ENCODE results near the gene PDS5B. TPM values are rescaled to one million over a fixed set of nuclear protein-coding genes. Genes with fewer than 3 reads are reported as not detected.

Gene PDS5B
- total and polyA plus RNA-seq, 2 of the 8 experiments (the other 6 are each of a cell fraction or from before 2014, with no cell fraction given): 5.5 to 54.6 TPM

DNA sequence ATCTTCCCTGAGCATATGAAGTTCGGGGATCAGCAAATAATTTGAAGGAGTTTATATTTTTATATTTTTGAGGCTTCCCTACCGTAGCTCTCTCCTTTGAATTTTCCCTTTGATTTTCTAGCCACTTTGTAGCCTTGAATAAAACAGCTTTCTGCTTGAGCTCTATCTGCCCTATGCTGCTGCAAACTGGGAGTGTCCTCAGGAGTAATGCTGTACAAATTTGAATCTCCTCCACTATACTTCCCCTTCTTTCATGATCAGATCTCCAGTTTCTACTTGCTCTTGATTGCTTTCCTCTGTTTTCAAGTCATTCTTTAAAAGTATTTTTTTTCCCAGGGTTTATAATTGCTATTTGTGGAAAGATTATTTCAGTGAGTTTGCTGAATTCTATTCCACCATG is 14.6 kb downstream of the PDS5B start:
- H3K9me3 ChIP-seq (ENCODE audit: insufficient read depth in 2 of 2, low read depth in 1 of 2, low read length in 1 of 2): peaks cover 0 to 3% of the 10 kb centered on the region in 2 experiments; a peak in 1 of 4 replicates
- no peaks in the 10 kb centered on the region; the same call in 1 of the 2 replicates for H3K79me1 ChIP-seq (ENCODE audit: low read depth, low read length)
- POLR2A ChIA-PET (ENCODE audit: partially characterized antibody): no interaction called here
- H3K27ac ChIP-seq (ENCODE audit: low read depth, low read length): no peak overlapping the region
- no peak overlapping the region for H3K4ac ChIP-seq (replicated peaks; ENCODE audit: insufficient read length, low read depth, low read length)
- no peak overlapping the region for H2BK20ac ChIP-seq (ENCODE audit: low read length)
- H4K20me1 ChIP-seq (replicated peaks in 1 of 2; ENCODE audit: control insufficient read depth in 1 of 2, insufficient read depth in 2 of 2, low read length in 2 of 2): no peaks in the 10 kb centered on the region
- H2AK5ac ChIP-seq (ENCODE audit: low read depth, low read length): no peak overlapping the region
- no peak overlapping the region for H2BK12ac ChIP-seq (ENCODE audit: low read depth, low read length)
- no peak overlapping the region for H3K4me3 ChIP-seq (ENCODE audit: extremely low read depth in 1 of 4, insufficient read depth in 2 of 4, low read depth in 3 of 4, low read length in 4 of 4)
- H2BK15ac ChIP-seq (ENCODE audit: low read length): no peak overlapping the region
- no peak overlapping the region for H4K5ac ChIP-seq (ENCODE audit: insufficient read length, low read depth, low read length)
- no peak overlapping the region for H4K8ac ChIP-seq (ENCODE audit: extremely low read depth, insufficient read depth, low read length)
- H3K9ac ChIP-seq (replicated peaks in 1 of 4; ENCODE audit: extremely low read depth in 1 of 4, low read depth in 3 of 4, low read length in 3 of 4): no peak overlapping the region
- no peak overlapping the region for H4K91ac ChIP-seq (replicated peaks; ENCODE audit: insufficient read length, low read length)
- no peaks in the 10 kb centered on the region for H3K23me2 ChIP-seq (ENCODE audit: low read depth, low read length)
- H3K4me2 ChIP-seq (ENCODE audit: insufficient read depth in 1 of 2, low read depth in 2 of 2, low read length in 2 of 2): no peak overlapping the region
- H2BK5ac ChIP-seq (ENCODE audit: low read depth, low read length): no peak overlapping the region
- no peak overlapping the region for H3K23ac ChIP-seq (ENCODE audit: insufficient read length)
- H3K79me2 ChIP-seq (ENCODE audit: control insufficient read depth in 1 of 2, insufficient read depth in 2 of 2, low read length in 2 of 2): peaks cover 3 to 82% of the 10 kb centered on the region in 2 experiments; a peak in 3 of 4 replicates
- H3K56ac ChIP-seq (replicated peaks; ENCODE audit: insufficient read length, low read depth, low read length): no peak overlapping the region
- H3K4me1 ChIP-seq (replicated peaks in 1 of 4; ENCODE audit: control insufficient read depth in 3 of 4, insufficient read depth in 4 of 4, low read length in 3 of 4): no peaks in the 10 kb centered on the region
- WGBS, 2 experiments (ENCODE audit: extremely low coverage in 1 of 2, insufficient coverage in 1 of 2, insufficient read length in 1 of 2, insufficient replicate concordance in 2 of 2, low coverage in 1 of 2, low lambda C conversion rate in 2 of 2, missing lambda C conversion rate in 1 of 2): 81% methylated on average over 2 of the region's 2 CpGs; no CpG with 5 or more reads in 1 of the 2 experiments
- CTCF ChIA-PET (ENCODE audit: partially characterized antibody): interaction anchor here (1.0 to 1.5 kb wide), 8 partner anchors 8 to 68 kb away, joined by 3 to 5 read pairs (median 3); no protein-coding TSS in a partner anchor
- no peak overlapping the region for H2AFZ ChIP-seq (ENCODE audit: low read length)
- no peaks in the 10 kb centered on the region for H3K36me3 ChIP-seq (ENCODE audit: control insufficient read depth in 2 of 4, insufficient read depth in 4 of 4, low read length in 3 of 4)
- no peak overlapping the region for H2BK120ac ChIP-seq (replicated peaks; ENCODE audit: low read depth, low read length)
- H3K14ac ChIP-seq (ENCODE audit: insufficient read length): no peak overlapping the region
- DNase-seq (ENCODE audit: low read depth in 1 of 2, low spot score in 2 of 2) (no peak), FAIRE-seq (no peak)
- no peaks in the 10 kb centered on the region for H3K27me3 ChIP-seq (replicated peaks in 1 of 4; ENCODE audit: control insufficient read depth in 3 of 4, extremely low read depth in 1 of 4, insufficient read depth in 3 of 4, low read length in 3 of 4)
- no peak overlapping the region for H3K18ac ChIP-seq (ENCODE audit: extremely low read depth, low read length)
- no peak for TF ChIP-seq TCF12 (IDR thresholded peaks at IDR 0.05; ENCODE audit: low read depth, low read length)
- TF ChIP-seq RXRA (IDR thresholded peaks at IDR 0.05; ENCODE audit: insufficient read depth, low read depth, low read length): no peak
- TF ChIP-seq SAP30 (IDR thresholded peaks at IDR 0.05; ENCODE audit: insufficient read depth, insufficient replicate concordance, low read length): no peak
- TF ChIP-seq SUZ12 (IDR thresholded peaks at IDR 0.05; ENCODE audit: low read length): no peak
- no peak for TF ChIP-seq FOSL1 (IDR thresholded peaks at IDR 0.05; ENCODE audit: insufficient read depth, low read depth, low read length)
- TF ChIP-seq RBBP5 (IDR thresholded peaks at IDR 0.05; ENCODE audit: borderline replicate concordance, low read depth, low read length): no peak
- no peak for TF ChIP-seq PHF8 (conservative IDR thresholded peaks at IDR 0.05; ENCODE audit: low read depth, low read length)
- no peak for TF ChIP-seq GABPA (IDR thresholded peaks at IDR 0.05; ENCODE audit: borderline replicate concordance, insufficient read depth, low read length)
- no peak for TF ChIP-seq CHD2 (IDR thresholded peaks at IDR 0.05; ENCODE audit: low read length)
- TF ChIP-seq, protein P1, sequence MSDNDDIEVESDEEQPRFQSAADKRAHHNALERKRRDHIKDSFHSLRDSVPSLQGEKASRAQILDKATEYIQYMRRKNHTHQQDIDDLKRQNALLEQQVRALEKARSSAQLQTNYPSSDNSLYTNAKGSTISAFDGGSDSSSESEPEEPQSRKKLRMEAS (IDR thresholded peaks at IDR 0.05): no peak
- TF ChIP-seq, protein P2, sequence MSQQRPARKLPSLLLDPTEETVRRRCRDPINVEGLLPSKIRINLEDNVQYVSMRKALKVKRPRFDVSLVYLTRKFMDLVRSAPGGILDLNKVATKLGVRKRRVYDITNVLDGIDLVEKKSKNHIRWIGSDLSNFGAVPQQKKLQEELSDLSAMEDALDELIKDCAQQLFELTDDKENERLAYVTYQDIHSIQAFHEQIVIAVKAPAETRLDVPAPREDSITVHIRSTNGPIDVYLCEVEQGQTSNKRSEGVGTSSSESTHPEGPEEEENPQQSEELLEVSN (IDR thresholded peaks at IDR 0.05): no peak
- TF ChIP-seq POLR2AphosphoS5 (IDR thresholded peaks at IDR 0.05; ENCODE audit: low read depth, low read length): no peak
- no peak for TF ChIP-seq SIN3A (conservative IDR thresholded peaks at IDR 0.05 in 1 of 2, IDR thresholded peaks at IDR 0.05 in 1 of 2; ENCODE audit: low read depth in 1 of 2, low read length in 2 of 2)

Measured in H1 (cell line).